K562 (cell line): ENCODE results near the gene RASD2. TPM values are rescaled to one million over a fixed set of nuclear protein-coding genes. Genes with fewer than 3 reads are reported as not detected.

Source experiments
- ATAC-seq: fragments of 200-7000 bp; cut with Tn5 transposase; 3 replicates; pipeline ENCODE4 v1.9.1; 2020; ENCODE audit warnings: moderate library complexity
- BruUV-seq: library from RNA; stranded (reverse); fragments of 400-500 nt; replicated peaks from 2 replicates; lab custom pipeline; 2021; lab: Mats Ljungman, UMichigan
- CTCF ChIA-PET: fragments of 300-600 bp; formaldehyde crosslinking; extraction: SDS; loops from one replicate; lab custom pipeline; 2021; ENCODE audit warnings: low intra/inter-chr PET ratio; lab: Yijun Ruan, JAX
- POLR2A ChIA-PET: fragments of 300-600, 350-650 bp; sonication (Branson Sonifier 250); formaldehyde crosslinking; extraction: SDS; loops from one replicate; lab custom pipeline; 2021; ENCODE audit warnings: antibody characterized with exemption, inconsistent platforms; lab: Yijun Ruan, JAX
- DNase-seq, 4 experiments: peaks; one replicate each; pipeline versions ENCODE4 v3.0.0 to v3.0.0-alpha.2; 2011 to 2018; ENCODE audit warnings: low spot score in 3 of 4, mixed read lengths in 3 of 4; ENCODE audit errors: extremely low read depth in 1 of 4
- FAIRE-seq: peaks from 2 replicates; lab custom pipeline; 2011; peaks lifted over from hg19 to GRCh38; lab: Jason Lieb, UNC
- H2AFZ ChIP-seq: 2 replicates; pipeline ENCODE4 v1.6.0; 2011; ENCODE audit warnings: low read depth, low read length, control low read depth, inconsistent platforms
- H3K27ac ChIP-seq: fragments of 200-600 bp; 3 replicates; pipeline ENCODE4 v1.8.0; 2011; ENCODE audit warnings: low read depth, mild to moderate bottlenecking, control low read depth, inconsistent platforms, low read length, moderate library complexity, mixed read lengths; ENCODE audit errors: extremely low read depth
- H3K27me3 ChIP-seq, 2 experiments: fragments of 300-600 bp in 1 of 2; 2 replicates in 1 of 2; 3 replicates in 1 of 2; pipeline versions ENCODE4 v1.6.0 to v1.8.0; 2011; ENCODE audit warnings: inconsistent platforms in 2 of 2, low read length in 2 of 2, mild to moderate bottlenecking in 1 of 2, mixed read lengths in 1 of 2, moderate library complexity in 1 of 2; ENCODE audit not compliant: control insufficient read depth in 2 of 2, insufficient read depth in 2 of 2
- H3K36me3 ChIP-seq: fragments of 300-600 bp; 3 replicates; pipeline ENCODE4 v1.8.0; 2011; ENCODE audit warnings: mild to moderate bottlenecking, low read length, inconsistent platforms; ENCODE audit not compliant: control insufficient read depth, insufficient read depth
- H3K4me1 ChIP-seq, 2 experiments: fragments of 200-600 bp in 1 of 2; replicated peaks in 1 of 2; 2 replicates in 1 of 2; 3 replicates in 1 of 2; pipeline versions ENCODE4 v1.5.1 to v1.8.0; 2011; ENCODE audit warnings: inconsistent platforms in 2 of 2, low read length in 2 of 2, mild to moderate bottlenecking in 1 of 2, mixed read lengths in 1 of 2, moderate library complexity in 1 of 2; ENCODE audit not compliant: control insufficient read depth in 2 of 2, insufficient read depth in 2 of 2
- H3K4me2 ChIP-seq: 2 replicates; pipeline ENCODE4 v1.6.1; 2011; ENCODE audit warnings: low read length, control low read depth, inconsistent platforms, mixed read lengths; ENCODE audit not compliant: insufficient read depth
- H3K4me3 ChIP-seq: fragments of 200-600 bp; sonication (generic), shearing (Covaris generic); 2 replicates; pipeline ENCODE4 v1.5.1; 2016; ENCODE audit warnings: control low read depth, inconsistent platforms
- H3K79me2 ChIP-seq: fragments of 200-600 bp; 3 replicates; pipeline ENCODE4 v1.8.0; 2011; ENCODE audit warnings: low read length, inconsistent platforms; ENCODE audit not compliant: control insufficient read depth, insufficient read depth
- H3K9ac ChIP-seq, 2 experiments: 2 replicates each; pipeline versions ENCODE4 v1.6.0 to v1.6.1; 2011; ENCODE audit warnings: low read depth in 2 of 2, low read length in 2 of 2, control low read depth in 1 of 2, inconsistent platforms in 1 of 2, mild to moderate bottlenecking in 1 of 2, mixed read lengths in 1 of 2; ENCODE audit not compliant: insufficient read depth in 1 of 2
- H3K9me1 ChIP-seq: one replicate; pipeline ENCODE4 v1.6.0; 2011; ENCODE audit warnings: inconsistent platforms, mild to moderate bottlenecking, low read length, moderate library complexity; ENCODE audit not compliant: control insufficient read depth, insufficient read depth
- H3K9me3 ChIP-seq: replicated peaks from 2 replicates; pipeline ENCODE4 v1.5.1; 2011; ENCODE audit warnings: low read depth, low read length, inconsistent platforms; ENCODE audit not compliant: control insufficient read depth, insufficient read depth
- H4K20me1 ChIP-seq: replicated peaks from 2 replicates; pipeline ENCODE4 v1.6.1; 2011; ENCODE audit warnings: low read length, inconsistent platforms, mixed read lengths; ENCODE audit not compliant: control insufficient read depth, insufficient read depth
- ARHGAP35 ChIP-seq: fragments of 450-650 bp; IDR thresholded peaks from 2 replicates; pipeline ENCODE4 v1.6.1; 2018; ENCODE audit not compliant: partially characterized antibody
- KDM4B ChIP-seq, 2 experiments: fragments of 450-650 bp in 1 of 2; sonication (generic) in 1 of 2; IDR thresholded peaks; 2 replicates each; pipeline ENCODE4 v1.6.1; 2016 to 2017; ENCODE audit warnings: borderline replicate concordance in 2 of 2, antibody characterized with exemption in 1 of 2, low read depth in 1 of 2, mild to moderate bottlenecking in 1 of 2
- MCM5 ChIP-seq: fragments of 450-650 bp; IDR thresholded peaks from 2 replicates; pipeline ENCODE4 v1.6.1; 2016; ENCODE audit warnings: low read depth
- RBM25 ChIP-seq: fragments of 200-400 bp; formaldehyde crosslinking; IDR thresholded peaks from 2 replicates; pipeline ENCODE4 v1.6.1; 2018; ENCODE audit warnings: low read length, low read depth, moderate library complexity; ENCODE audit not compliant: severe bottlenecking
- RNF2 ChIP-seq: sonication (generic); IDR thresholded peaks from 2 replicates; pipeline ENCODE4 v1.6.1; 2016
- ZBTB9 ChIP-seq: fragments of 450-650 bp; formaldehyde crosslinking; IDR thresholded peaks from 2 replicates; pipeline ENCODE4 v1.4.0; 2020; ENCODE audit warnings: mild to moderate bottlenecking, moderate library complexity
- ZFP36 ChIP-seq: fragments of 150-350 bp; IDR thresholded peaks from 2 replicates; pipeline ENCODE4 v1.6.1; 2018; ENCODE audit warnings: low read length, low read depth; ENCODE audit not compliant: partially characterized antibody
- WGBS: fragments of 100-300 bp; shearing (Covaris generic); methylation state at CpG from one replicate; pipeline ENCODE4 v1.1.6; 2016; ENCODE audit warnings: low coverage, mixed read lengths; ENCODE audit not compliant: insufficient coverage; ENCODE audit errors: missing lambda C conversion rate; 5-methylcytosine and 5-hydroxymethylcytosine counted together
- in situ Hi-C: fragments of 300-500 bp; cut with MboI; formaldehyde crosslinking; loops from 4 replicates; pipeline ENCODE4 v1.15.0; 2018; ENCODE audit warnings: inconsistent platforms, mixed read lengths
- intact Hi-C: fragments of 100-400 bp; cut with micrococcal nuclease; formaldehyde crosslinking; loops from 2 replicates; pipeline ENCODE4 v1.14.2; 2022
- polyA plus RNA-seq, 8 experiments: library from polyadenylated mRNA; depleted of rRNA in 4 of 8; stranded (reverse) in 5 of 8; unstranded in 3 of 8; fragments of >200 nt; fragmentation: Nextera tagmentation in 2 of 8; fragmentation: Illumina TruSeq in 1 of 8; extraction: Ambion mirVana in 2 of 8; extraction: Trizol in 1 of 8; gene quantifications; 2 replicates each; pipeline versions ENCODE4 v1.2.1 to v1.2.3, GENCODE V29; 2011 to 2014; ENCODE audit warnings: inconsistent platforms in 1 of 8, missing spikeins in 1 of 8
- total RNA-seq, 7 experiments: library from RNA; depleted of rRNA in 6 of 7; stranded (reverse); fragments of >200 nt in 6 of 7; fragmentation: Illumina TruSeq in 2 of 7; extraction: Trizol in 2 of 7; gene quantifications; 2 replicates each; pipeline versions ENCODE4 v1.2.1 to v1.2.3, GENCODE V29; 2011 to 2021; ENCODE audit warnings: low replicate concordance in 1 of 7

Gene RASD2
- total and polyA plus RNA-seq, 9 of the 15 experiments (the other 6 are each of a cell fraction or from before 2014, with no cell fraction given) = 0.05 TPM; not detected in 8

- DNase-seq = no peak
- Histone ChIP-seq H3K27me3 (peaks cover 9 to 67% of the 10 kb centered on the region in 2 experiments; a peak in 4 of 5 replicates), H3K4me1 (peaks cover 3 to 20% of the 10 kb centered on the region in 2 experiments; a peak in 3 of 5 replicates), H3K4me2 (no peak overlapping the region), H3K9me1 (no peaks in the 10 kb centered on the region), H3K79me2 (no peaks in the 10 kb centered on the region), H3K27ac (no peak overlapping the region), H3K9ac (no peak overlapping the region), H3K4me3 (no peak overlapping the region), H4K20me1 (peaks cover 5% of the 10 kb centered on the region; the same call in 1 of the 2 replicates), H3K36me3 (no peaks in the 10 kb centered on the region), H2AFZ (no peak overlapping the region), H3K9me3 (no peaks in the 10 kb centered on the region)
- BruUV-seq = no TSS peak
- TF ChIP-seq ZFP36 = peak; percentile 74
- peak; percentile 83 for TF ChIP-seq RBM25
- TF ChIP-seq ZBTB9 (CRISPR knock-in tag) = no peak
- no peak for TF ChIP-seq MCM5
- TF ChIP-seq KDM4B (IDR thresholded peaks at IDR 0.05; ENCODE audit: borderline replicate concordance in 2 of 2, low read depth in 1 of 2) = no peak
- no peak for TF ChIP-seq RNF2
- TF ChIP-seq ARHGAP35 = no peak
- ChIA-PET CTCF (no interaction called here), POLR2A (interaction anchor here (0.7 kb wide), 1 partner anchor 20 kb away, joined by 3 read pairs; no protein-coding TSS in a partner anchor)
- intact Hi-C loops (no loop called here), in situ Hi-C loops (no loop called here)
- ATAC-seq = no peak
- WGBS = 6% methylated on average over 2 of the region's 2 CpGs
- no peak for FAIRE-seq
Observed at GRCh38 chr22:35553341-35553740, 12.7 kb downstream of the RASD2 start.
